DMS 273 (cell line): Measurements from ENCODE around the gene RNU6-9.

Source experiments
- DNase-seq: peaks from one replicate; lab custom pipeline; 2025; ENCODE audit not compliant: unreplicated experiment; lab: John Stamatoyannopoulos, UW

The RNU6-9 gene

GRCh38 chr19:917323-918151 is 24.3 kb downstream of the RNU6-9 start, which contains the start of gene KISS1R:
Gene KISS1R (plus strand): TSS chr19:917333. CDS start chr19:917503, 170 bp downstream.
- peak; percentile 82 for DNase-seq

DNA sequence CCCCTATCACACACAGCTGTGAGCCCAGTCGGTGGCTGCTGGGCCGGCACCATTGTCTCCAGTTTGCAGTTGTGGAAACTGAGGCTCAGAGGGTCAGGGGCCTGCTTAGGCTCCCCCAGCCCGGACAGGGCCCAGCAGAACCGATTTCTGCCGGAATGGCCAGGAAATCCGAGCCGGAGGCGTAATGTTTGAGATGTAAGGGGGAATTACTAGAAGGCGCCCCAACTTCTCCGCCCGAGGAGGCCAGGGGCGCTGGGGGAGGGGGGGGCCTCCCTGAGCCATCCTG is 24.8 kb downstream of the RNU6-9 start:
- no peak for DNase-seq

GRCh38 chr19:918481-919198 is 25.4 kb downstream of the RNU6-9 start:
- peak; percentile 72 for DNase-seq

- peak; percentile 79 for DNase-seq
Observed at GRCh38 chr19:919199-920050, 26.1 kb downstream of the RNU6-9 start.

GRCh38 chr19:920051-920864 is 27.0 kb downstream of the RNU6-9 start:
- DNase-seq, result peak; percentile 82

GRCh38 chr19:924553-925086 is 31.3 kb downstream of the RNU6-9 start:
- no peak for DNase-seq

GRCh38 chr19:925087-925525 is 31.8 kb downstream of the RNU6-9 start:
- DNase-seq, result peak; percentile 62

DNA sequence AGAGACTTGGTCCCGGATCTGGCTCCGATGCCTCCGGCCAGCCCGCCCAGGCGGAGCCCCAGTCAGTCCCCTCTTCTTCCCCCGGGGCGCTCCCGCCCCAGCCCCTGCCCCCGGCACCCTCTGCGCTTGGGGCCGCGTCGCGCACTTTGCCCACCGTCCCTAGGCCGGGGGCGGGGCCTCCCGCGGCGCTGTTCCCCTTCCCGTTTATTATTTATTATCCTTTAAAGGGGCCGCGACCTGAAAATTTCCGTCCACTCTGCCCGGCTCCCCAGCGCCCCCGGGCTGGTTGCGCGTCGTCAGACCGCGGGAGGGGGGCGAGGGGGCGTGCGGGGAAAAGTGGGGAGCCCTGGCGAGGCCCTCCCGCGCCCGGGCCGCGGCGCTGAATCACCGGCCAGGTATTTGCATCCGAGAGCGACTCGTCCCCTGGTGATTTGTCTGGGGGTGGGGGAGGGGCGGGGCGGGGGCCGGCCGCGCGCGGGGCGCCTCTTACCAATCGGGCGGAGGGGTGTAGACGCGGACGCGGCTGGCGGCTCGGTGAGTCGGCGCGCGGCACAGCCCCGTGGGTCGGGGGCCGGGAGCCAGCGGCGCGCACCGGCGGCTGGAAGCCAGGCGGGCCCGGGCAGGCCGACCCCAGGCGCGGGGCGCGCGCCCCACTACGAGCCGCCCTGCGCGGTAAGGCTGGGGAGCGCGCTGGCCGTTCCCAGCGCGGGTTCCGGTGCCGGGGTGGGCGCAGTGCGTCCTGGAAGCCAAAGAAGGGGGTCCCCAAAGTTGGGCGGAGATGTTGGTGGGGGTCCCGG is 32.4 kb downstream of the RNU6-9 start, which contains the start of gene ARID3A:
Gene ARID3A, plus strand, starts transcription at position 510 of the 797 bp plus-strand sequence. CDS start 3,494 bp downstream, outside the sequence.
- DNase-seq, result peak; percentile 94

- DNase-seq, result no peak
Observed at GRCh38 chr19:926323-926588, 33.0 kb downstream of the RNU6-9 start.

- DNase-seq, result peak; percentile 84
Observed at GRCh38 chr19:926589-927350, 33.5 kb downstream of the RNU6-9 start.

DNA sequence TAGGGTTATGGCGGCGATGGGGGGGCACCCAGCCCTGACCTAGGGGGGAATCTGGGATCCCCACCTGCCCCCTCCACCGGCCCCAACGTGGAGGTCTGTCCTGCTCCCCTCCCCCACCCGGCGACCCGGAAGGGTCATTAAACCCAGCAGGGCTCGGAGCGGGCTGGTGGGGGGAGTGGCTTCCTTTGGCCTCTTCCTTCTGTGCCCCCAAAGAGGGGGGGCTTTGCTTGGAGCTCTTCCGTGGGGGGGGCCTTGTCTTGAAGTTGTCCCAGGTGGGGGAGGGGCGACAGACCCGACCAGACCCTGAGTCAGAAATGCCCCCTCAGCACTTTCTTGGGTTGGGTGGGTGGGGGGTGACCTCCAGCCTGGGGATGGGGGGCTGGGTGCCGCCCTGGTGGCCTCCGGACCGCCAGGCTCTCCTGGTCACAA is 34.1 kb downstream of the RNU6-9 start:
- DNase-seq, result no peak

GRCh38 chr19:927780-928401 is 34.6 kb downstream of the RNU6-9 start:
- DNase-seq, result no peak

- DNase-seq, result no peak
Observed at GRCh38 chr19:928471-929202, 35.4 kb downstream of the RNU6-9 start.

DNA sequence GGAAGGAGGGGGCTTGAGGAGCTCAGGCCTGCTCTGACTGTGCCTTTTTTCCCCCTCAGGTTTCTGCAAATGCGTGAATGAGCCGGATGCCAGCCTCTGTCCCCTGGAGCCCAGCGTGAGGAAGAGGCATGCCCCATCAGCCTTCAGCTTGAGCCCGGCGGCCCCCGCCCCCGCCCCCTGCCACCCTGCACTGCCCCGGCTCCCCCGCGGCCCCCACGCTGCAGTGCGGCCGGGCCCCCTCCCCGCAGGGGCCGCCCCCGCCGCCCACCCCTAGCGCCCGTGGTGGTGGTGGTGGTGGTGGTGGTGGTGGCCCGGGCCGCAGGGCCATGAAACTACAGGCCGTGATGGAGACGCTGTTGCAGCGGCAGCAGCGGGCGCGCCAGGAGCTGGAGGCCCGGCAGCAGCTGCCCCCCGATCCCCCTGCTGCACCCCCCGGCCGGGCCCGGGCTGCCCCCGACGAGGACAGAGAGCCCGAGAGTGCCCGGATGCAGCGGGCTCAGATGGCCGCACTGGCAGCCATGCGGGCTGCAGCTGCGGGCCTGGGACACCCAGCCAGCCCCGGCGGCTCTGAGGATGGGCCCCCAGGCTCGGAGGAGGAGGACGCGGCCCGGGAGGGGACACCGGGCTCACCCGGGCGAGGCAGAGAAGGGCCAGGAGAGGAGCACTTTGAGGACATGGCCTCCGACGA is 36.1 kb downstream of the RNU6-9 start:
- no peak for DNase-seq

GRCh38 chr19:929891-930258 is 36.6 kb downstream of the RNU6-9 start:
- DNase-seq, result no peak

- no peak for DNase-seq
Observed at GRCh38 chr19:931860-932647, 38.8 kb downstream of the RNU6-9 start.
